Prostate gland (tissue), 2 donors: ENCODE measurements around the gene ANAPC16.

Experiments used
- CTCF ChIP-seq, 4 experiments: fragments of 200-600 bp in 2 of 4; fragments of 450-650 bp in 2 of 4; sonication (generic) in 2 of 4; IDR thresholded peaks; 1 replicate in 3 of 4; 2 replicates in 1 of 4; pipeline ENCODE4 v1.5.1; 2016 to 2019; ENCODE audit warnings: antibody characterized with exemption in 4 of 4, mild to moderate bottlenecking in 2 of 4, moderate library complexity in 2 of 4
- POLR2A ChIP-seq: fragments of 450-650 bp; IDR thresholded peaks from one replicate; pipeline ENCODE4 v1.6.1; 2016; ENCODE audit warnings: antibody characterized with exemption, mild to moderate bottlenecking
- POLR2AphosphoS5 ChIP-seq: sonication (generic); formaldehyde crosslinking; IDR thresholded peaks from one replicate; pipeline ENCODE4 v1.6.1; 2017; ENCODE audit warnings: antibody characterized with exemption

GRCh38 chr10:72219235-72219814, 3.5 kb downstream of the ANAPC16 start:
- TF ChIP-seq CTCF (IDR thresholded peaks at IDR 0.05) (no peak), POLR2A (no peak), POLR2AphosphoS5 (no peak)
